GM18517 (cell line): Measurements from ENCODE around the gene RAB11FIP4.

Experiments used
- ATAC-seq: cut with Tn5 transposase; IDR thresholded peaks from one replicate; pipeline ENCODE4 v1.9.1; 2021; ENCODE audit warnings: mild to moderate bottlenecking, moderate library complexity; ENCODE audit not compliant: unreplicated experiment

Gene RAB11FIP4

GRCh38 chr17:31583772-31584356 lies 192.4 kb downstream of the RAB11FIP4 start:
- ATAC-seq: no peak

DNA sequence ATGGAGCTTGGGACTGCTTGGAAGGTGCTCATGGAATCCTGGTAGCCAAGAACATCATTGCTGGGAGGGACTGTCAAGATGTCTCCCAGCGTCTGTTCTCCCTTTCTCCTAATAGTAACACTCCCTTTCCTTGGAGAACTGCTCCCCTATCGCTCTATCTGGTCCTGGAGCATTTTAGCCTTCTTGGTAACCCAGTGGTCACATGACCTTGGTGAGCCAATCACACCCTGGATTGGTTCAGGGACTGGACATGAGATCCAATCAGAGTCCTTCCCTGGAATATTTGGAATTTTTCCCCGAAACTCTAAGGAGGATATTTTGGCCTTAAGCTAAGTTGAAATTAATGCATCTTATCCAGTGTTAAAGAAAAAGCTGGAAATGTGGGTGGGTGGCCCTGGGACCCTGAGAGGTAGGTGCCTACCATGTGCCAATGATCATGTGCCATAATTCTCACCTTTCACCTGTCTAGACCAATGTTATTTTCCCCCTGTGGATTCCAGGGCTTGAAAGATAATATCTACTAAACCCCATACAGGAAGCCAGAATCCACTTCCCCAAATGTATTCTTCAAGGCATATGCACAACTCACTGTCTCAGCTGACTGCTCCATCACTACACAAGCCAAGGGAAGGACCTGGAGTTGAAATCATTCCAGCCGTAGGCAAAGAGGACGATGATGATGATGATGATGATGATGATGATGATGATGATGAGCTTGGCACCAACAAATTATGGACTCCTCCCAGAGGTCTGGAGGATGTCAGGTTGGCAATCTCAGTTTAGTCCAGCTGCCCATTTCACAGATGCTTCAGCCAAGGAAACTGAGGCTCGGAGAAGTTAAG lies 193.2 kb downstream of the RAB11FIP4 start:
- no peak for ATAC-seq

DNA sequence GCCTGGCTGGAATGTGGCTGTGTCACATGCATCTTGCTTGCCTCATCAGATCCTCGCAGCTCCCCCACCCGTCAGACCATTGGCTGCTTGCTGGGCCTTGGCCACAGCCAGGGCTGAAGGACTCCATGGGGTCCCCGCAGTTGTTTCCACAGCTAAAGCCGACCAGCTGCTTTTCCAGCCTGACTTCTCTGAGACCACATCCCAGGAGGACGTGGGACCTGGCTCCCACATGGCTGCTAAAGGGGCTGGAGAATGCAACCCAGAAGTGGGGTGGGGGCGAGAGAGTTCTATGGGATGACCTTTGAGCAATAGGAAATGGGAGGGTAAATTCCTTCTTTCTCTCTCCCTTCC lies 193.8 kb downstream of the RAB11FIP4 start:
- ATAC-seq: no peak

DNA sequence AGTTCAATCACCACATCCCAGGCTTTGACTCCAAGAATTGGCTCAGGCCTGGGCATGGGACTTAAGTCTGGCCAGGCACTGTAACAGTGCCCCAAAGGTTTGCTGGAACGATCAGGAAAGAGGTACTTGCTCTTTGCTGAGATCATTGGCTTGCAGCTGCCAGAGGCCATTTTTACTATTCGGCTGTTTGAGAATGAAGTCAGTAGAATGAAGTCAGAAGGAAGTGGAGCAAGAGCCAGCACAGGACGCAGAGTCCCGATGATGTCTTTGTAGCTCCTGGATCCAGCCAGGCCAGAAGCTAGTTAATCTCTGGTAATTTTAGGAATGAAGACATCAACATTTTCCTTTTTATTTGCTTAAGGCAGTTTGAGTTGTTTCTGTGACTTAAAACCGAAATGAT lies 195.5 kb downstream of the RAB11FIP4 start:
- no peak for ATAC-seq

- ATAC-seq: no peak
Measured at GRCh38 chr17:31587462-31587861, 196.0 kb downstream of the RAB11FIP4 start.
